Measurements from ENCODE around the gene ATP2C2.

ATP2C2 gene

DNA sequence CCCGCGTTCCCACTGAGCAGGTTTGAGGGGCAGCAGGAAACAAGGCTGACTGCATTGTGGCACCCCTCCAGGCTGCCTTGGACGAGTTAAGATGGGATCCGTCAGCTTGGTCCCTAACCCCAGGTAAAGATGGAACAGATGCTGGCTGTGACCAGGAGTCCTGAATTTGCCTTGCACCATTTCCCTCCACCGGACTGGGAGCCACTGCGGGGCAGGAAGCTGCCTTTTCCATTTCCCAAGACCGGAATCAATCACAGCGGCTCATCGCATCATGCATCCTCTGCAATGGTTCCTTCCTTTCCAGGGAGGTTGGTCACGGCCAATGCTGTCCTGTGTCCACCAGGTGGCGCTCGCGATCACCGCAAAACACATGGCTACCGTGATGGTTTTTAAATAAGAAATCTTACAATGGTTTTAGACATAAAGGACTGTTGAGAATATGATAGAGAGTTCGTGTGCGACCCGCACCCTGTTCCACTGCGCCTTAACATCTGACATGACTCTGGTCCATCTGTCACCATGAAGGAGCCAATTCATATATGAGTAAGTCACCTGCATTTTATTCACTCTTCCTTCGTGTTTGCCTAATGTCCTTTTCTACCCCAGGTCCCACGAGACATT, 143.0 kb downstream of the ATP2C2 start:
- Histone ChIP-seq H3K27ac (ENCODE audit: low read depth, low read length) (no peak overlapping the region), H3K9ac (ENCODE audit: low read length) (no peak overlapping the region), H3K36me3 (ENCODE audit: control insufficient read depth, insufficient read depth, low read length) (no peaks in the 10 kb centered on the region), H3K4me1 (ENCODE audit: control insufficient read depth, insufficient read depth, low read length) (peaks cover 27% of the 10 kb centered on the region), H3K9me3 (ENCODE audit: control insufficient read depth, insufficient read depth, low read depth, low read length) (no peaks in the 10 kb centered on the region), H3K27me3 (ENCODE audit: control insufficient read depth, insufficient read depth, low read length) (no peaks in the 10 kb centered on the region), H3K4me3 (ENCODE audit: low read depth, low read length) (no peak overlapping the region; the same call in 1 of the 2 replicates)

DNA sequence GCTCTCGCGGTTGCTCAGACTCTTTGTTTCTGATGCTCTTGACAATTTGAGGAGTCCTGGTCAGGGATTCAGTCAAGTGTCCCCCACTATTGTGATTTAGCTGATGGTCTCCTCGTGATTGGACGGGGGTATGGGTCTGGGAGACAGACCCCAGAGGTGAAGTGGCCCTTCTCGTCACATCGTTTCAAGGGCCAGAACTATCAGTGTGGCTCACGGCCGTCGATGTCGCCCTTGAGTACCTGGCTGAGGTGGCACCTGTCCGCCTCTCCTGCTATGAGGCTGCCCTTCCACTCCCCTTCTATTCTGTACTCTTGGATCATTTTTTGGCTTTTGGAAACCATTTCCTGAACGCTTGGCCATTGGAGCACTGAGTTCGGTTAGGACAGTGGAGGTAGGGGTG, 143.5 kb downstream of the ATP2C2 start:
- Histone ChIP-seq H3K4me1 (ENCODE audit: control insufficient read depth, insufficient read depth, low read length) (peaks cover 27% of the 10 kb centered on the region), H3K36me3 (ENCODE audit: control insufficient read depth, insufficient read depth, low read length) (no peaks in the 10 kb centered on the region), H3K4me3 (ENCODE audit: low read depth, low read length) (no peak overlapping the region), H3K9ac (ENCODE audit: low read length) (no peak overlapping the region), H3K9me3 (ENCODE audit: control insufficient read depth, insufficient read depth, low read depth, low read length) (no peaks in the 10 kb centered on the region), H3K27ac (ENCODE audit: low read depth, low read length) (no peak overlapping the region), H3K27me3 (ENCODE audit: control insufficient read depth, insufficient read depth, low read length) (no peaks in the 10 kb centered on the region)

DNA sequence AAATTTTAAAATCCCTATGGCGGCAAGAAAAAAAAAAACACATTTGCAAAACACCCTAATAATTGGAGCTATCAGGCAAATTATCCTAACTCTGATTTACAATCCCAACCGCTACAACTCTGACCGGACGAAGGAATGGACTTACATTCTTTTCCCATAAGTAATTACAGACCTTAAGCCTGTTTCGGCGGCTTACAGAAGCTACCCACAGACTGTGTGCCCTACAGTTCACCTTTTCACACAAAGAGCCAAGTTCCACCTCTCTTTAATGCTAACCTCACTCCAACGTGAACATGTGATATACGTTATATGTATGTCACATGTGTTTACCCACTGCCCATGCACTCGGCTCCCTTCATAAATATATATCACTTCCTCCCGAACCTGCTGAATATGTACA, 144.8 kb downstream of the ATP2C2 start:
- H3K4me1 ChIP-seq (ENCODE audit: control insufficient read depth, insufficient read depth, low read length) = peaks cover 27% of the 10 kb centered on the region
- no peak overlapping the region for H3K27ac ChIP-seq (ENCODE audit: low read depth, low read length)
- H3K4me3 ChIP-seq (ENCODE audit: low read depth, low read length) = no peak overlapping the region
- H3K36me3 ChIP-seq (ENCODE audit: control insufficient read depth, insufficient read depth, low read length) = no peaks in the 10 kb centered on the region
- H3K9ac ChIP-seq (ENCODE audit: low read length) = no peak overlapping the region
- H3K27me3 ChIP-seq (ENCODE audit: control insufficient read depth, insufficient read depth, low read length) = no peaks in the 10 kb centered on the region
- H3K9me3 ChIP-seq (ENCODE audit: control insufficient read depth, insufficient read depth, low read depth, low read length) = no peaks in the 10 kb centered on the region

DNA sequence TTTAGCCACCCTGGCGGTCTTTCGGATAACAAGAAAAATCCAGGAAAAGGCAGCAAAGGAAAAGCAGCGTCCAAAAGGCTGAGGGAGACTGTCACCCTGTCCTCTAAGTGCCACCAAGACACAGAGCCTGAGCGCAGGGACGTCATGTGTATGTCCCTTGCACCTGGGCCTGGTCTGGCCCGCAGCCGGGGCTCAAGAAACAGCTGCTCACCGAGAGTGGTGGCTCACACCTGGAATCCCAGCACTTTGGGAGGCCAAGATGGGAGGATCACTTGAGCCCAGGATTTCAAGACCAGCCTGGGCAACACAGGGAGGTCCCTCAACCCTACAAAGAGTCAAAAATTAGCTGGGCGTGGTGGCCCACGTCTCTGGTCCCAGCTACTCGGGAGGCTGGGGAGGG, 145.3 kb downstream of the ATP2C2 start:
- no peak overlapping the region for H3K27ac ChIP-seq (ENCODE audit: low read depth, low read length)
- no peaks in the 10 kb centered on the region for H3K9me3 ChIP-seq (ENCODE audit: control insufficient read depth, insufficient read depth, low read depth, low read length)
- no peak overlapping the region for H3K9ac ChIP-seq (ENCODE audit: low read length)

More for the DNA sequence above, 145.3 kb downstream of the ATP2C2 start:
- Histone ChIP-seq H3K4me3 (ENCODE audit: low read depth, low read length) (no peak overlapping the region), H3K36me3 (ENCODE audit: control insufficient read depth, insufficient read depth, low read length) (no peaks in the 10 kb centered on the region), H3K27me3 (ENCODE audit: control insufficient read depth, insufficient read depth, low read length) (no peaks in the 10 kb centered on the region), H3K4me1 (ENCODE audit: control insufficient read depth, insufficient read depth, low read length) (peaks cover 27% of the 10 kb centered on the region)
